GM10248 (cell line): ENCODE results near the gene CMIP.

Experiments used
- CTCF ChIA-PET: fragments of 300-600 bp; sonication (Branson Sonifier 250); formaldehyde crosslinking; extraction: SDS; loops from one replicate; lab custom pipeline; 2021; ENCODE audit warnings: antibody characterized with exemption; lab: Yijun Ruan, JAX
- POLR2A ChIA-PET: fragments of 350-650 bp; sonication (Branson Sonifier 250); formaldehyde crosslinking; extraction: SDS; loops from one replicate; lab custom pipeline; 2020; ENCODE audit warnings: antibody characterized with exemption; lab: Yijun Ruan, JAX
- DNase-seq: peaks from one replicate; pipeline ENCODE4 v3.0.0; 2012; ENCODE audit errors: extremely low spot score
- TF ChIP-seq, protein P1 (sequence below): IDR thresholded peaks from 2 replicates; pipeline ENCODE4 v1.5.1; 2012; ENCODE audit warnings: mild to moderate bottlenecking, low read depth; ENCODE audit errors: extremely low read depth, missing control alignments, control extremely low read depth

The CMIP gene

GRCh38 chr16:81530814-81531213 is 86.2 kb downstream of the CMIP start:
- ChIA-PET CTCF (no interaction called here), POLR2A (no interaction called here)
- TF ChIP-seq, protein P1, sequence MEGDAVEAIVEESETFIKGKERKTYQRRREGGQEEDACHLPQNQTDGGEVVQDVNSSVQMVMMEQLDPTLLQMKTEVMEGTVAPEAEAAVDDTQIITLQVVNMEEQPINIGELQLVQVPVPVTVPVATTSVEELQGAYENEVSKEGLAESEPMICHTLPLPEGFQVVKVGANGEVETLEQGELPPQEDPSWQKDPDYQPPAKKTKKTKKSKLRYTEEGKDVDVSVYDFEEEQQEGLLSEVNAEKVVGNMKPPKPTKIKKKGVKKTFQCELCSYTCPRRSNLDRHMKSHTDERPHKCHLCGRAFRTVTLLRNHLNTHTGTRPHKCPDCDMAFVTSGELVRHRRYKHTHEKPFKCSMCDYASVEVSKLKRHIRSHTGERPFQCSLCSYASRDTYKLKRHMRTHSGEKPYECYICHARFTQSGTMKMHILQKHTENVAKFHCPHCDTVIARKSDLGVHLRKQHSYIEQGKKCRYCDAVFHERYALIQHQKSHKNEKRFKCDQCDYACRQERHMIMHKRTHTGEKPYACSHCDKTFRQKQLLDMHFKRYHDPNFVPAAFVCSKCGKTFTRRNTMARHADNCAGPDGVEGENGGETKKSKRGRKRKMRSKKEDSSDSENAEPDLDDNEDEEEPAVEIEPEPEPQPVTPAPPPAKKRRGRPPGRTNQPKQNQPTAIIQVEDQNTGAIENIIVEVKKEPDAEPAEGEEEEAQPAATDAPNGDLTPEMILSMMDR: no peak
- no peak for DNase-seq

DNA sequence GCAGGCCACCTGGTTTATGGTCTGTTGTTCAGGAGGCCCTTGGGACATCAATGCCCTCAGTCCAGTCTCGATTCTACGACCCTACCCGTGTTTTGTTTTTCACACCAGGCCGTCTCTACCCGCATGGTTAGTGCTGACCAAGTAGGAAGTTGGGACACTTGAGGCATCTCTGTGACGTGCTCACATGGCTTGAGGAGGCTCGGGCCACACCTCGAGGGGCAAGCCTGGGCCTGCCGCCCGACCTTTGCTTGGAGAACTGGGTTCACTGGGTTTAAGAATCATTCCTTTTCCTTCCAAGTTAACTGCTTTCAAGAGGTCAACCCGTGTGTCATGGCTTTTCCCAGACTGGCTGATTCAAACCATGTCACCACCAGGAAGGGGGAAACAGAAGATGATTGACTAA is 86.8 kb downstream of the CMIP start:
- ChIA-PET CTCF (no interaction called here), POLR2A (no interaction called here)
- no peak for DNase-seq
- TF ChIP-seq, protein P1: no peak

- ChIA-PET CTCF (interaction anchor here (0.8 kb wide), 1 partner anchor 161 kb away, joined by 3 read pairs; no protein-coding TSS in a partner anchor), POLR2A (no interaction called here)
- TF ChIP-seq, protein P1: no peak
Observed at GRCh38 chr16:81532491-81533174, 88.0 kb downstream of the CMIP start.

DNA sequence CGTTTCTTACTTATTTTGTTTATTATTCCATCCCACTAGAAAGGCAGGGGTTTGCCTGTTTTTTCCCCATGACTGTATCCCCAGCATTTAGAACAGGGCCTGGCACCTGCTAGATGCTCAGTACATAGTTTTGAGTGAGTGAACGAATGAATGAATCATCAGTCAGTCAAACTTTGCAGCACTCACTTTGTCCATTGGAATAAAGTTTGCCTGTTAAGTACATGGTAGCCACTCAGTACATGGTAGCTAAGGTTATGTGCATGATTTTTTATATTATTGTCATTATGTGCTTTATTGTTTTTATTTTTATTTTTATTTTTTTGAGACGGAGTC is 88.5 kb downstream of the CMIP start:
- ChIA-PET POLR2A (no interaction called here), CTCF (interaction anchor here (0.8 kb wide), 1 partner anchor 161 kb away, joined by 3 read pairs; no protein-coding TSS in a partner anchor)
- TF ChIP-seq, protein P1: no peak
- no peak for DNase-seq

More at GRCh38 chr16:81532491-81533174, 88.0 kb downstream of the CMIP start:
- DNase-seq: no peak

DNA sequence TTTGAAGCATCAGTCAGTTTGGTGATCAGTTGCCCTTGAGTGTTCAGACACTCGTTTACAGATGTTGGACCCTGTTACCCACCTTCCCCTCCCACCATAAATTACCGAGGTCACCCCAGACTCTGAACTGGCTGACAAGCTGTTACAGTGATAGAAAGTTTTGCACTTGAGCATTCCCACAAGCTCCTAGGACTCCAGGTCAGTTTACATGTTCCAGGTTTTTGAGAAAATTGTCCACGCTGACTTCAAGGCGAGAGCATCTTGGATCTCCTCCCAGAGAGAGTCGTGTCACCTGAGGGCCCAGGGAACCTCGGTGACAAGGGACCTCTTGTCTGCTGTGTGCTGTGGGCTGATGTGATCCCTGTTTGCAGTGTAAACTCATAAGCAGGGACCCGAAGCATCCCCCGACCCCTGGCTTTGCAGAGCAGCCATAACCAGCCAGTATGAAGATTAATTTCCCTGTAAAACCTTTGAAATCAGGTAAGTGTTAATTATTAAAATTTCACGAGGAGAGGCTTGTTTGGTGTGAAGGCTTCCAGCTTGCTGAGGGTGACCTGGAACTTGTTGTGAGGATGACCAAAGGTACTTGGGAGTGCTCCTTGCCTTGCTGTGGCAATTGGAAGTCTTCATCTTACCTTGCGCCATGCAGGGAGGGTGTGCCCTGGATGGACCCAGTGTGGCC is 91.2 kb downstream of the CMIP start:
- TF ChIP-seq, protein P1: no peak
- ChIA-PET POLR2A (interaction anchor here (0.5 kb wide), 1 partner anchor 120 kb away, joined by 3 read pairs; no protein-coding TSS in a partner anchor), CTCF (interaction anchor here (1.2 kb wide), 1 partner anchor 9 kb away, joined by 3 read pairs; no protein-coding TSS in a partner anchor)
- no peak for DNase-seq

DNA sequence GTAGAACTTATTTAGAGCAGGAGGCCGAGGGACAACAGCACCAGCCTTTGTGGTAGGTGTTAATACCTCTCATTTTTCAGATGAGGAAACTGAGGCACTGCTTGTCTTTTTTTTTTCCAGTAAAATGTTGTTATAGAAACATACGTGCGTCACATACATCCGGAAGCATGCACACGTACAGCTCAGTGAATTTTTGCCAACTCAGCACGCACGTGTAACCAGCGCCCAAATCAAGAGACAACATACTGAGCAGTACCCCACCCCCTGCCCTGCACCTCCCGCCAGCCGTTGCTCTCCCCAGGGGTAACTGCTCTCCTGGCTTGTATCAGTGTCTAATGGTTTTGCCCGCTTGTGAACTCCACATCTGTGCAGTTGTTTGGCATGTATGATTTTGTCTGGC is 92.0 kb downstream of the CMIP start:
- no peak for DNase-seq
- ChIA-PET CTCF (no interaction called here), POLR2A (no interaction called here)
- TF ChIP-seq, protein P1: no peak
